Vagina (tissue), 2 donors: ENCODE results near the gene CSF1R.

Experiments
- CTCF ChIP-seq, 3 experiments: fragments of 450-650 bp in 2 of 3; fragments of 200-600 bp in 1 of 3; sonication (generic) in 1 of 3; IDR thresholded peaks; one replicate each; pipeline ENCODE4 v1.5.1; 2017 to 2019; ENCODE audit warnings: antibody characterized with exemption in 3 of 3, mild to moderate bottlenecking in 2 of 3, moderate library complexity in 2 of 3
- POLR2A ChIP-seq, 2 donors: fragments of 450-650 bp; IDR thresholded peaks; one replicate each; pipeline ENCODE4 v1.6.1; 2017; ENCODE audit warnings: antibody characterized with exemption in 2 of 2, mild to moderate bottlenecking in 2 of 2, moderate library complexity in 2 of 2

GRCh38 chr5:150068961-150069645 lies 17.3 kb downstream of the CSF1R start:
- TF ChIP-seq CTCF (IDR thresholded peaks at IDR 0.05) (no peak), POLR2A (IDR thresholded peaks at IDR 0.05) (no peak)
